ENCODE measurements around the gene PDE4B. TPM values are rescaled to one million over a fixed set of nuclear protein-coding genes. Genes with fewer than 3 reads are reported as not detected.

Gene PDE4B
- total and polyA plus RNA-seq, 10 of the 15 experiments (the other 5 are each of a cell fraction or from before 2014, with no cell fraction given), result 3.0 to 13.2 (median 5.7) TPM

GRCh38 chr1:66276218-66276617 is 483.5 kb downstream of the PDE4B start:
- no peaks in the 10 kb centered on the region for H3K79me2 ChIP-seq (ENCODE audit: control insufficient read depth, insufficient read depth, low read length)
- CTCF ChIA-PET, result interaction anchor here (0.9 to 3.3 kb wide), 5 partner anchors 20 to 228 kb away, joined by 3 to 21 read pairs (median 6); no protein-coding TSS in a partner anchor
- peak overlapping the region; percentile 46 for H3K4me2 ChIP-seq (ENCODE audit: control insufficient read depth, insufficient read depth)
- FAIRE-seq (peak; percentile 23), ATAC-seq (peak; percentile 73), DNase-seq (ENCODE audit: low read depth, low spot score) (peak; percentile 57)
- peak overlapping the region; percentile 20; the same call in 1 of the 2 replicates for H3K27ac ChIP-seq (ENCODE audit: control insufficient read depth, insufficient read depth)
- H3K36me3 ChIP-seq (ENCODE audit: control insufficient read depth in 2 of 2, insufficient read depth in 2 of 2, low read length in 1 of 2), result no peaks in the 10 kb centered on the region
- no TSS peak for BruUV-seq (replicated peaks)
- no peak overlapping the region for H3K9ac ChIP-seq (ENCODE audit: control insufficient read depth, insufficient read depth, low read length)
- H3K9me3 ChIP-seq (replicated peaks; ENCODE audit: control insufficient read depth, insufficient read depth, low read length), result no peaks in the 10 kb centered on the region
- H3K27me3 ChIP-seq (replicated peaks in 1 of 2; ENCODE audit: control insufficient read depth in 2 of 2, insufficient read depth in 2 of 2, low read length in 1 of 2), result no peaks in the 10 kb centered on the region
- POLR2A ChIA-PET, result interaction anchor here (1.1 to 1.9 kb wide), 3 partner anchors 9 to 74 kb away, joined by 4 to 9 read pairs (median 4); no protein-coding TSS in a partner anchor
- 11% methylated on average over 3 of the region's 3 CpGs for WGBS (ENCODE audit: insufficient coverage, insufficient replicate concordance, low lambda C conversion rate, missing lambda C conversion rate)
- RAD21 ChIA-PET (ENCODE audit: unreplicated experiment), result interaction anchor here (0.9 to 5.2 kb wide), 9 partner anchors 15 to 169 kb away, joined by 3 to 36 read pairs (median 4); no protein-coding TSS in a partner anchor
- intact Hi-C loops (cut with micrococcal nuclease; ENCODE audit: unreplicated experiment), result loop anchor here (10.0 kb wide), 1 partner anchor 659 kb away; no protein-coding TSS in a partner anchor
- H4K20me1 ChIP-seq (ENCODE audit: control insufficient read depth, insufficient read depth), result no peaks in the 10 kb centered on the region
- peaks cover 52% of the 10 kb centered on the region for H3K4me1 ChIP-seq (ENCODE audit: control insufficient read depth, insufficient read depth, low read length)
- SMC1A ChIA-PET (ENCODE audit: uncharacterized antibody, unreplicated experiment), result interaction anchor here (0.8 to 18.6 kb wide), 16 partner anchors 8 to 173 kb away, joined by 3 to 290 read pairs (median 6); no protein-coding TSS in a partner anchor
- H3K4me3 ChIP-seq, result 0 out of 2 replicates have a peak overlapping the region, but pooled peaks have one; percentile 13
- no peak overlapping the region for H2AFZ ChIP-seq (ENCODE audit: control insufficient read depth, low read depth, low read length)
- in situ Hi-C loops (cut with MboI), result loop anchor here (25.0 kb wide), 2 partner anchors 886 to 1061 kb away; partner anchors contain the start of gene IL23R
- no peak for TF ChIP-seq ESRRA (IDR thresholded peaks at IDR 0.05; ENCODE audit: low read length)
- no peak; the same call in 1 of the 2 replicates for TF ChIP-seq IKZF1 (conservative IDR thresholded peaks at IDR 0.05)
- peak; percentile 29; the same call in 1 of the 2 replicates for TF ChIP-seq TBL1XR1 (IDR thresholded peaks at IDR 0.05; ENCODE audit: low read depth, low read length)
- TF ChIP-seq JUNB (IDR thresholded peaks at IDR 0.05), result peak; percentile 81
- 0 out of 2 replicates have a peak, but pooled peaks have one; percentile 11 for TF ChIP-seq DPF2 (IDR thresholded peaks at IDR 0.05)
- TF ChIP-seq EED (IDR thresholded peaks at IDR 0.05; ENCODE audit: low read depth), result peak; percentile 75
- peak; percentile 65; the same call in 1 of the 2 replicates for TF ChIP-seq PAX5 (IDR thresholded peaks at IDR 0.05; ENCODE audit: borderline replicate concordance, low read depth, low read length)
- TF ChIP-seq JUND (IDR thresholded peaks at IDR 0.05; ENCODE audit: low read depth, low read length), result peak; percentile 25; the same call in 1 of the 2 replicates
- peak; percentile 53; the same call in 1 of the 2 replicates for TF ChIP-seq MTA2 (IDR thresholded peaks at IDR 0.05; ENCODE audit: low read depth)
- TF ChIP-seq SUZ12 (IDR thresholded peaks at IDR 0.05; ENCODE audit: unreplicated experiment), result no peak
- 0 out of 2 replicates have a peak, but pooled peaks have one; percentile 24 for TF ChIP-seq MEF2A (IDR thresholded peaks at IDR 0.05; ENCODE audit: insufficient read depth, low read depth, low read length)
- 0 out of 2 replicates have a peak, but pooled peaks have one; percentile 65 for TF ChIP-seq FOXM1 (IDR thresholded peaks at IDR 0.05; ENCODE audit: low read depth, low read length)
- 0 out of 2 replicates have a peak, but pooled peaks have one; percentile 53 for TF ChIP-seq TCF3 (IDR thresholded peaks at IDR 0.05; ENCODE audit: borderline replicate concordance, insufficient read depth, low read depth, low read length)
- TF ChIP-seq SKIL (IDR thresholded peaks at IDR 0.05; ENCODE audit: low read depth, poor library complexity, severe bottlenecking), result peak; percentile 55
- peak; percentile 96 for TF ChIP-seq RUNX3 (IDR thresholded peaks at IDR 0.05; ENCODE audit: low read length)
- no peak for TF ChIP-seq ZBED1 (IDR thresholded peaks at IDR 0.05; ENCODE audit: borderline replicate concordance)
- TF ChIP-seq SMC3 (IDR thresholded peaks at IDR 0.05; ENCODE audit: borderline replicate concordance, low read length), result 0 out of 2 replicates have a peak, but pooled peaks have one; percentile 4
- no peak for TF ChIP-seq TCF12 (IDR thresholded peaks at IDR 0.05; ENCODE audit: low read depth, low read length)
- no peak for TF ChIP-seq NFYA (IDR thresholded peaks at IDR 0.05; ENCODE audit: borderline replicate concordance, low read depth, low read length)
- TF ChIP-seq ATF2 (IDR thresholded peaks at IDR 0.05; ENCODE audit: low read length), result peak; percentile 70; the same call in 1 of the 2 replicates
- TF ChIP-seq EP300 (IDR thresholded peaks at IDR 0.05; ENCODE audit: borderline replicate concordance in 1 of 2, control insufficient read depth in 1 of 2, low read depth in 2 of 2, low read length in 2 of 2), result peak; percentile 35 to 76; a peak in 2 of 4 replicates
- TF ChIP-seq RCOR1 (conservative IDR thresholded peaks at IDR 0.05; ENCODE audit: low read depth, low read length), result 0 out of 2 replicates have a peak, but pooled peaks have one; percentile 35

All from GM12878 (cell line).